Non-pigmented ciliary epithelial cell (primary cell): ENCODE results near the gene MAJIN.
"Not testable (repeated sequence)": the region's sequence is repeated elsewhere in the genome, so short reads cannot be mapped to it uniquely, and the experiment has no call there.

ENCODE experiments used
- DNase-seq: peaks from one replicate; pipeline ENCODE4 v3.0.0-alpha.2; 2010; ENCODE audit warnings: low read depth

The MAJIN gene, protein sequence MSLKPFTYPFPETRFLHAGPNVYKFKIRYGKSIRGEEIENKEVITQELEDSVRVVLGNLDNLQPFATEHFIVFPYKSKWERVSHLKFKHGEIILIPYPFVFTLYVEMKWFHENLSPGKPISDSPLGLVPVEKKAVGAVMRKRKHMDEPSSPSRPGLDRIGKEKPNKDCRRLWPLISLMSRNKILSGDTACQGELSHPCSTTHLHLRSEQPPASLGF

DNA sequence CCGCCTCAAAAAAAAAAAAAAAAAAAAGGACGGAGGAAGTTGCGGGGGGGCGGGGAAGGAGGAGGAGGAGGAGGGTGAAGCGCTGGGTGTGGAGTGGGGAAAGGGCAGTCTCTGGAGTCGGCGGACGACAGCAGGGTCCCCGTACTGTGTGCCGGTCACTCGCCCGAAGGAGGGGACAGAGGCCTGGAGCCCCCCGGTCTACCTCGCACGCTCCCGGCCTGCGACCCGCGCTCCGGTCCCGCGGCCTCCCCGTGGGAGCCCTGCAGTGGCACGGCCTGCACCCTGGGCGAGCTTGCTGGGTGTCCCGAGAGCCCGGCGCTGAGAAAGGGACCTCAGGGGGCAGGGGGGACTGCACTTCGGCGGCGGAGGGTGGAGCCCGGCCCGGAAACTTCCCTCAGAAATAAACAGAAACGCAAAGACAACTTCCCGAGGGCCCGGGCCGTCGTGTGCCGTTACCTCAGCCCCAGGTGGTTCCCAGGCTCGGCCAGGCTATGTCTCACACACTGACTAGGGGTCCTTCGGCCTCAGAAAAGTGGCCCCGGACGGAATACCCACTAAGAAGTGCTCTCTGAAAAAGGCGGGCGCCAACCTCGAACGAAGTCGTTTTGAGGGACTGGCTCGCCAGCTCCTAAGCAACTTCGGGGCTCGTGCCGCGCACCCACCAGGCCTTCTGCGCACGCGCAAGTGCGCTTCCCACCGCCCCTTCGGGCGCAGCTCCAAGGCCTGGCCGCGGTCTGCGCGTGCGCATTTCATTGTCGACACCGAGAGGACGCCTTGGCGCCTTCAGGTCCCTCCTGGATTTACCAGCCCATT is at the start of gene MAJIN:
Gene MAJIN (minus strand): TSS at position 688 of the 813 bp plus-strand sequence. CDS start 12,703 bp downstream, outside the sequence.
- DNase-seq: peak; percentile 15

DNA sequence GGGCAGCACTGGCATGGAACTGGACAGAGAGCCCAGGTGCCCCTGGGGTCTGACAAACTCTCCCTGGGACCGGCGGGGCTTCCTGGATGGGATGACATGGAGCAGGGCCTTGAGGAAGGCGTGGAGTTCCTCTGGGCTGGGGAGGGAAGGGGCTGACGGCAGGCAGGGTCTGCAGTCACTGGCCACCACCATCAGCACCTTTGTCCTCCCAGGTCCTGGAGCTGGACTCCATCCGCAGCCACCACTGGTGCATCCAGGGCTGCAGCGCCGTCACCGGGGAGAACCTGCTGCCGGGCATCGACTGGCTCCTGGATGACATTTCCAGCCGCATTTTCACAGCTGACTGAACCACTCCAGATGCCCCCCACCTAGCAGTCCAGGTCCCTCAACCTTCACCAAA is 49.6 kb upstream of the MAJIN start:
- DNase-seq: no peak

DNA sequence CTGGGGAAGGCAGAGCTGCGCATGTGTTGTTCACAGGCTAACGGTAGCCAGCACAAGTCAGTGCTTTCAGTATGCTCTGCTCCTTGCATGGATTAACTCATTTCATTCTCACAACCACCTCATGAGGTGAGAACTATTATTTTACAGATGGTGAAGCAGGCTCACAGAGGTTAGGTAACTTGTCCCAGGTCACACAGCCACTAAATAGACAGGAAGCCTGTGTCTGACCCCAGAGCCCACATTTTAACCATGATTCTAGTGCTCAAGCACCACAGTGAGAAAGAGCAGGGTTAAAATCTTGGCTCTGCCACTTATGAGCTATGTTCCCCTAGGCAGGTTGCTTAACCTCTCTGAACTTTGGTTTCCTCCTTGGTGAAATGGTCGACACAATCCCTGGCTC is 49.1 kb upstream of the MAJIN start:
- DNase-seq: no peak

DNA sequence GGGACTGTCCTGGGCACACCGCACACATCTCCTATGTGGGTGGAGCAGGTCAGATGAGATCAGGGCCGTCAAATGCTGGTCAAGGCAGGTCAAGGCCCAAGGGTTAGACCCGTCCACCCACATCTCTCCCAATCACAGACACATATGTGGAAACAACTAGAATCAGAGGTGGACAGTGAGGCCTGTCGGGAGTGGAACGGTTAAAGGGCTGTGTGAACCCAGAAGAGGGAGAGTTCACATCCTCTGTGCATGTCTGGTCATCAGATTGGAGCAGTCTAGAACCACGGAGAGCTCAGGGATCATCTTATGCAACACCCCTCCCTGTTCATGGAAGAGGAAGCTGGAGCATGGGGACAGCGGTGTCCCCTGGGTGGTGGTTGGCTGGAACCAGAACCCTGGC is 47.9 kb upstream of the MAJIN start:
- no peak for DNase-seq

DNA sequence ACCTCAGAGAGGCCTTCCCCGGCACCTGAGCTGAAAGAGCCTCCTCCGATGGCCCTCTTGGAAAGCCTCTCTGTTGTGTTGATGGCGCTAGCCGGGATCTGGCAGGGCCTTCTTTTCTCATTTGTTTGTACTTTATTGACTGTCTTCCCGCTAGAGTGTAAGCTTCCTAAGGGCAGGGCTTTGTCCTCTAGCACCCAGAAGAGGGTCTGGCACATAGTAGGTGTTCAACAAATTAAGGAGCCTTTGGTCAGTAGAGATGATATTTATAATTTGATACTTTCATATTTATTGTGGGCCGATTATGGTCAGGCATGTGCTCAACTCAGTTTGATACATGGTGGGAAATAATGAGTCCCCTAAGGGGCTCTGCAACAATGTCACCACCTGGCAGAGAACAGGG is 46.0 kb upstream of the MAJIN start:
- no peak for DNase-seq

DNA sequence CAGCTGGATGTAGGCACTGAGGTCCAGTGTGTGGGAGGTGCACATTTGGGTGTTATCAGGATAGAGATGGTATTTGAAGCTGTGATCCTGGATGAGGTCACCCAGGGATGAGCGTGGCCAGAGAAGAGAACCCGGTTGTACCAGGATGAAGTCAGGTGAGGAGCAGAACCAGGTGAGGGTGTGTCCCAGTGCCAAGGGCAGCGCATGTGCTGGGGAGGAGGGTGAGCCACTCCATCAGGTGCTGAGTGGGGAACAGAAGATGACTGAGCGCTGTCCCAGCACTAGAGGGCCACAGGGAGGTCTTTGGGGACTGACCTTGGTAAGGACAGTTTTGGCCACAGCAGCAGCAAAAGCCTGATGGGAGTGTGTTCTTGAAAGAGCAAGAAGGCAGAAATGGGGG is 44.8 kb upstream of the MAJIN start:
- DNase-seq: no peak

DNA sequence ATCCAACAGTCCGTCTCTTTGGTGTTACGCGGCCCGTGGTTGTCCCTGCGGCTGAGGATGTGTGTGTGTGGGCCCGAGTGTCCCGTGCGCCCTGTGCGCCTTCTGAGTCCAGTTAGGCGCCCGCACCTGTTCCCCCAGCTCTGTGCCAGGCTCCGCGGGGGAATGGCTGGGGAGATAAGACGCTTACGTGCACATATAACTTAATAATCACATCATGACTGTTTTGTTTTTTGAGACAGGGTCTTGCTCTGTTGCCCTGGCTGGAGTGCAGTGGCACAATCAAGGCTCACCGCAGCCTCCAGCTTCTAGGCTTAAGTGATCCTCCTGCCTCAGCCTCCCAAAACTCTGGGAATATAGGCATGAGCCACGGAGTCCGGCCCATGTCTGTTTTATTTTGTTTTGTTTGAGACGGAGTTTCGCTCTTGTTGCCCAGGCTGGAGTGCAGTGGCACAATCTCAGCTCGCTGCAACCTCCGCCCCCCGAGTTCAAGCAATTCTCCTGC is 42.9 kb upstream of the MAJIN start:
- no peak for DNase-seq

DNA sequence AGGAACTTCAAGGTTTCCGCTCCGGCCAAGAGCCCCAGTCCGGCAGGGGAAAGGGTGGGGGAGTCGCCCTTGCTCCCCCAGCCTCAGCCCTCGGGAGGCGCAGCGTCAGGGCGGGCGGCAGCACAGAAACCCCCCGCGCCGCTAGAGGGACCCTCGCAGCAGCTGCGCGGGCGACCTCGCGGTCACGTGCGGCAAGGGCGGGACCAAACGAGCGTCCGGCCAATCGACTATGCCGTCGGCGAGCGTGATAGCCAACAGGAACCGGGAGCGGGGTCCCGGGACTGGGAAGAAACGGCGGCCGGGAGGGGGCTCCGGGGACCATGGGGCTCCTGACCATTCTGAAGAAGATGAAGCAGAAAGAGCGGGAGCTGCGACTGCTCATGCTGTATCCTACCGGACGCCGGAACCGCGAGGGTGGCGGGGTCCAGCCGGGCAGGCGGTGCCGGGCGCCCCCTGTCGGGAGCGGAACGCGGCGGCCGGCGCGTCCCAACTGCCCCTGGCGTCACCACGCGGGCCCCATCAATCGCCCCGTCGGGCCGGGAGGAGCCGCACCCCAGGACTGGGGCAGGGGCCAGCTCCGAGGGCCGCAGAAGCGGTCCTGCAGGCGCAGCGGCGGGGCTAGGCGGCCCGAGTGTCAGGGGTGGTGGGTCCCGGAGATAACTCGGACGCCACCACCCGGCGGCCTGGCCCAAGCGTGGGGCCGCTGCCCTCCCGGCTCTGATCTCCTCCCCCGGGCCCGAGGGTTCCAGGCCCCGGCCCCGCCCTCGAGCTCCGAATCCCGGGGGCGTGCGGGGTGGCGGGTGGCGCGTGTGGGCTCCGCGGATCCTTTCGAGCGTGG is 42.2 kb upstream of the MAJIN start, which contains the start of gene ARL2:
Gene ARL2 (plus strand): TSS at position 273 of the 838 bp plus-strand sequence. CDS start 48 bp downstream, at position 321.
- no peak for DNase-seq

DNA sequence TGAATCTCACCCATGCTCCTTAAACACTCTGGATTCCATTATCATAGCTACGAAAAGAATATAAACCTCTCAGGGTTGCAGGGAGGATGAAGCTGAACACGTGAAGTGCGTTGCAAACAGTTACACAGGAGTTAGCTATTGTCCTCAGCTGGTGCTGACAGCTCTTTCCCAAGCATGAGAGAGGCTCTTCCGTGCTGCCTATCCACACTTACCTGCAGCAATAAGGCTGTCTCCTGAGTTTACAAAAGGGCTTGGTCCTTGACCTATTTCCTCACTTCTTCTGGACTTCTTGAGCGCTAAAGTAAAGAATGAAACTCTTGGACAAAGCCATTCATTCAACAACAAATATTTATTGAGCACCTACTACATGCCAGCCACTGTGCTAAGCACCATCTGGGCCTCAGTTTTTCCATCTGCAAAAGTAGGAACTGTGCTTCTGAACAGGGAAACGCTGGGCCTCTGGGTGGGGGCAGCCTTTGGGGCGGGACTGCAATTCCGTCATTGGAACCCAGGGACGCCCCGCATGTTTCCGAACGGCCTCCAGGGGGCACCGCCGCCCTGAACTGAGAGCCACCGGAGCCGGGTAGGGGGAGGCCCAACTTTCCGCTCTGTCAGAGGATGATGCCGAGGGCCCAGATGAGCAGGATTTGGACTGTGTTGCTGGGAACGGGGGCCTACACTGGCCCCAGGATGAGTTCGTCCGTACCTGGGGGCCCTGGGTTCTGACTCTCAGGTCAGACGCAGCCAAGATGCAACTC is 41.4 kb upstream of the MAJIN start:
- no peak for DNase-seq

DNA sequence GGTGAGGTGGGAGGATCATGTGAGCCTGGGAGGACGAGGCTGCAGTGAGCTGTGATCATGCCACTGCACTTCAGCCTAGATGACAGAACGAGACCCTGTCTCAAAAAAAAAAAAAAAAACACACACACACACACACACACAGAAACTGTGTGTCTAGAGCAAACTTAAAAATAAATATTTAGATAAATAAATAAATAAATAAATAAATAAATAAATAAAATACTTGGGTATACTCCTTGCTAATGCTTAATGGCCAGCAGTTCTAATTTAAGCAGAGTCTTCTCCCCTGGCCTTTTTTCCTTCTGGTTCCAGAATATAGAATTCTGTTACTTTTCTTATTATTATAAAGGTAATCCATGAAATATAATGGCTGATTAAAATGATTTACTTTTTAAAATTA is 37.0 kb upstream of the MAJIN start:
- DNase-seq: no peak

DNA sequence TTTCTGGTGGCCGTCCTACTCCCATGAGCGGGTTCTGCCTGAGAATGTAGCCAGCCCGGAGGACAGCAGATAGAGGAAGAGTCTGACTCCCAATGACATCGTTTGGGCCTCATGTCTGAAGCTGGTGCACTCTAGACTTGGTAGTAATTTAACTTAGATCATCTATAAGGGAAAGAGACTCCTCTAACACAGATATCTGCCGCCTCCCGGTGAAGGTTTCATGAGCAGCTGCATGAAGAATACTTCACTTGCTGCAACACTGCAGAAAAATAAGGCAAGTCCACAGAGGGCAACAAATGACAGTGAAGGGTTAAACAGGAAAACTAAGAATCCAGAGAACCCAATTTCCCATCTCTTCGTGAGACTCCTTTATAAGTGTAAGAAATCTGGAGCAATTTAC is 36.1 kb upstream of the MAJIN start:
- DNase-seq: no peak

DNA sequence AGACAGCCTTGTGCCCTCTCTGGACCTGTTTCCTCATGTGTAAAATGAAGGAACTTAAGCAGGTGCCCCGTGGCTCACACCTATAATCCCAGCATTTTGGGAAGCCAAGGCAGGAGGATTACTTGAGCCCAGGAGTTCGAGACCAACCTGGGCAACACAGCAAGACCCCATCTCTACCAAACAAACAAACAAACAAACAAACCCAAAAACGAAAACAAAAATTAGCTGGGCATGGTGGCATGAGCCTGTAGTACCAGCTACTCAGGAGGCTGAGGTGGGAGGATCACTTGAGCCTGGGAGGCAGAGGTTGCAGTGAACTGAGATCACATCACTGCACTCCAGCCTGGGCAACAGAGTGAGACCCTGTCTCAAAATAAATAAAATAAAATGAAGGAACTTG is 32.1 kb upstream of the MAJIN start:
- DNase-seq: not testable (repeated sequence)

DNA sequence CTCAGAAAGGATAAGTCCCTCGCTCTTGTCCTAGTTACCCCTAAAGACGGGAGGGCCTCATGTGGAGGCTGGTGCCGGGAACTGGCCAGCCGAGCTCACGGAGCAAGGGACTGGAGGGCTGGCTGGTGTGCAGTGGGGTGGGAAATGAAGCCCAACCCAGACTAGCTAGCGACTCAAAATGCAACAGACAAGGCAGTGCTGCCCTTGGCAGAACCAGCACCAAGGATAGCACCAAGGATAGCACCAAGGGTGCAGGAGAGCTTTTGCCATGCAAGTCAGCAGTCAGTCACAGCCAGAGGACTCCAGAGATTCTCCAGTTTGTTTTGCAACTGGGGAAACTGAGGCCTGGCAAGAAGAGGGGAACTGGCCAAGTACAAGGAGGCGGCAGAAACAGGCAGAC is 31.4 kb upstream of the MAJIN start:
- DNase-seq: no peak

DNA sequence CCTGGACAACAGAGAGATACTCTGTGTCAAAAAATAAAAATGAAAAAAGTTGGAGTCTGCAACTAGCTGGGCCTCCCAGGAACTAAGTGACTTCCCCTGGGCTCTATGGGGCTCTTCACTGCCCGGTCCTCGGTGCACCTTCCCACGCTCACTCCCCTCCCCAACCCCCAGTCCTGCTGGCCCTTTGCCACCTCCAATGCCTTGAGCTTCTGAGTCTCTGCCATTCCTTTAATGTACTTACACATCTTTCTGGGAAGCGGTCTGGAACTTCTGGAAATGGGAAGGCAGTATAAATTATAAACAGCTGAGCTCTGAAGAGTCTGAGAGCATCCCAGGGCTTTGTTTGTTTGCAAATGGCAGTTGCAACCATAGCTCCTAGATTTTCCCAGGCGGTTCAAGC is 30.8 kb upstream of the MAJIN start:
- no peak for DNase-seq

DNA sequence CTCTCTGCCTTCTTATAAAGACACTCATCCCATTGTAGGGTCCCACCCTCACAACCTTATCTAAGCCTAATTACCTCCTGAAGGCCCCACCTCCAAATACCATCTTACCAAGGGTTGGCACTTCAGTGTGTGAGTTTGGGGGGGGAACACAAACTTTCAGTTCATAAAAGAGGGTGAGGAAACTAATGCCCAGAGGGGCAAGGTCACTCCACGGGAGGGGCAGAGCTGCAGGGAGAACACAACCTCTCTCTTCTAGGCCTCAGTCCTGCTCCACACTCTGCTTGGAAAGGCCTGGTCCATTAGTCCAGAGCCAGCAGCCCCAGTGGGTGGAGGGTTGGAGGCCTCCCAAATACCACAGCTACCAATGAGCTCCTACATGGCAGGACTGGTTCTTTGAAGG is 27.6 kb upstream of the MAJIN start:
- no peak for DNase-seq

DNA sequence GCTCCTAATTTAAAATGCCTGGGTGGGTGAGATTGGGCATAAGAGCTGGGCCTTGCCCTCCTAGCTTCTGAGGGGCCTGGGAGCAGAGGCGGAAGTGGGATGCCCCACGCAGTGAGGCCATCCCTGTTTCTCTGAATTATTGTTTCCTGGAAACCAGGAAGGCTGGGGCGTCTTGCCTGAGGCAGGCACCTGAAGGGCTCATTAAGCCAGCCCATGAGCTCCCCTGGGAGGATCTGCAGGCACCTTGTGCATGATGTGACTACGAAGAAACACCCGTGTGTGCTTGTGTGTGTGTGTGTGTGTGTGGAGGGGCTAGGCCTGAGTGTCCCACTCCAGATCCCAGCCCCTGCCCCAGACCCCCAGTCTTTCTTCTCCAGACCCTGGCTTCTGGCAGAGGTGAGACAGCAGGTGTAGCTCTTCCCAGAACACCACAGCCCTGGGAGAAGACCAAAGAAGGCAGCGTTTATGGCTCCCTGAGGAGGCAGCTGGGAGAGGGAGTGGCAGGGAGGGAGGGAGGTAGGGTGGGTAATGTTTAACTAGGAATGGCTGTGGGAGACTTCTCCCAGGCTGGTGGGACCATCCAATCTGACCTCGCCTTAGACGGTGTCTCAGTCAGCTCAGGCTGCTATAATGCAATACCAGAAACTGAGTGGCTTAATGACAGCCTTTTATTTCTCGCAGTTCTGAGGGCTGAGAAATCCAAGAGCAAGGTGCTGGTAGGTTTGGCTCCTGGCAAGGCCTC is 27.0 kb upstream of the MAJIN start:
- no peak for DNase-seq

DNA sequence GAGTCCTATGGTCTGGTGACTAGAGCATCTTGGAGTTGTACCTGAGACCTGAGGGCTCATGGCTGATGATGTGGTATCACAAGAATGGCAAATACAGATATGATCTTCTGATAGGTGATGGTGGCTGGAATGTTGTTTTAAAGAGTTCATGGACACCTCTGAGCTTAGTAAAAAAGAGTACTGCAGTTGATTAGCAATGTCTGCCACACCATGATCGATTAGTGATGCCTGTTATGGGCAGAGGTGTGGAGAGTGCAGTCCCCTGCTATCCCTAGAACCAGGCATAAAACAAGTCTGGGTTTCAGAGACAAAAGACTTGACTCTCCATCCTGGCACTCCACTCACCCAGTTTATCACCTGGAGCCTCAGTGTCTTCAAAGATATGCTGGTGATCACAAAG is 26.2 kb upstream of the MAJIN start:
- no peak for DNase-seq

DNA sequence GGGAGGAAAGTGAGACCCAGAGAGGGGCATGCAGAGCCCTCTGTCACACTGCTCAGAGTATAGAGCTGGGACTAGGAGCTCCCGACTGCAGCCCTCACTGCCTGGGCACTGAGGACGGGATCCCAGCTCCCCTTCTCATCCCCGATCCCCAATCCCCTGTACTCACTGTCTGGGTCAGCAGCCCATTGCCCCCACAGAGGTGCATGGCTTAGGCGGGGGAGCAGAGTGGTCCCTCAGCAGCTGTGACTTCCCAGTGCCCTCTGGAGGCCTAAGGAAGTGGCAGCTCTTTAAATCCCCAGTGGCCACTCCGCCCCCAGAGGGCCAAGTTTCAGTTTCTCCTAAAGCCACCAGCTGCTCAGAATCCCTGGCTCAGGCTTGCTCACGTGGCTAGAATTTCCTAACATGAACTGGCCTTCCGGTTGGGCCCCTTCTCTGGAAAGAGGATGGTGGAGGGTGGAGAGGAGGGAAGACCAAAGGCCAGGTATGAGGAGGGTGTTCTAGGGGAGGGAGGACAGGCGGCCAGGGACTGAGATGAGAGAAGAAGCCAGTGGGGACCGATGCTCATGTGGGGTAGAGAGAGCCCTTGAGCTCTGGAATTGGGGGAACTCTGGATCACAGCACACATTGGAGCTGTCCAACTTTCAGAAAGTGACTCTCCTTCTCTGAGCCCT is 24.9 kb upstream of the MAJIN start, which contains the start of gene BATF2:
Gene BATF2 (minus strand): TSS at position 262 of the 671 bp plus-strand sequence. CDS start 57 bp downstream, at position 205.
- DNase-seq: no peak

DNA sequence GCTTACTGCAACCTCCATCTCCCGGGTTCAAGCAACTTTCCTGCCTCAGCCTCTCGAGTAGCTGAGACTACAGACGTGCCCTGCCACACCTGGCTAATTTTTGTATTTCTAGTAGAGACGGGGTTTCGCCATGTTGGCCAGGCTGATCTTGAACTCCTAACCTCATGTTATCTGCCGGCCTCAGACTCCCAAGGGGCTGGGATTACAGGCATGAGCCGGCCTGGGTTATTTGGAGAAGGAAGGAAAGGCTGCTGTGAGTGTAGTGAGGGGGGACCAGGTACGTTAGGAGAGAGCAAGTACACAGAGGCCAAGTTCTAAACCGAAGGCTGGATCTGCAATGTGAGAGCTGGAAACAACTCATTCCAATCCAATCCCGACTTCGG is 24.4 kb upstream of the MAJIN start:
- DNase-seq: no peak

DNA sequence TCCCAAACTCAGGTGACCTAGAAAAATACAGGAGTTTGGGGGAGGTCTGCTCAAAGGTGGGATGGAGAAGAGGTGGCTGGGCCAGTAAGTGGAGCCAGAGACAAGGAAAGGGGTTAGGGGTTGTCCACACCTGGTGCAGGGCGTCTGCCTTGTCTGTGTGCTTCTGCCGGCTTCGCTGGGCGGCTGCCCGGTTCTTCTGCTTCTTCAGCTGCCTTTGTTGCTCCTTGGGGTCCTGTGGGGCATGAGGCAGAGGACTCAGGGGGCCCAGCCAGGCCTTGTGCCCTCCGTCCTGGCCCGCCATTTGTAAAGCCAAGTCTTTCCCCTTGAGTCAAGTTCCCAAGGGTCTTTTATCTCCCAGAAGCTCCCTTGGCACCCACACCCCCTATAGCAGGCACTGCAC is 22.4 kb upstream of the MAJIN start:
- DNase-seq: no peak
